A673 (cell line): ENCODE results near the gene SCUBE1.

Experiments used
- CTCF ChIP-seq: fragments of 300-800, 200-600 bp; sonication (generic); conservative IDR thresholded peaks from 2 replicates; pipeline ENCODE4 v1.5.1; 2017; ENCODE audit warnings: low read depth, mild to moderate bottlenecking, antibody characterized with exemption, low read length, moderate library complexity, mixed read lengths
- EZH2 ChIP-seq: fragments of 200-600 bp; sonication (generic); IDR thresholded peaks from 2 replicates; pipeline ENCODE4 v1.6.1; 2017; ENCODE audit warnings: borderline replicate concordance, low read depth, mild to moderate bottlenecking, mixed read lengths, antibody characterized with exemption, low read length; ENCODE audit not compliant: poor library complexity, severe bottlenecking

GRCh38 chr22:43256976-43257545 lies 86.1 kb downstream of the SCUBE1 start:
- TF ChIP-seq EZH2, result no peak
- no peak for TF ChIP-seq CTCF
